ENCODE data around the gene SMG6. TPM values are rescaled to one million over a fixed set of nuclear protein-coding genes. Genes with fewer than 3 reads are reported as not detected.
"Not testable (repeated sequence)": the region's sequence is repeated elsewhere in the genome, so short reads cannot be mapped to it uniquely, and the experiment has no call there.

The SMG6 gene
- total and polyA plus RNA-seq, 5 experiments from 2014 or later, result 5.3 to 51.4 (median 13.5) TPM

- POLR2A ChIA-PET, DNase-seq, ATAC-seq, H3K9me3 Mint-ChIP-seq, H3K4me3 Mint-ChIP-seq, H3K4me1 Mint-ChIP-seq, H3K27me3 Mint-ChIP-seq, H3K27ac Mint-ChIP-seq: not testable (repeated sequence)
- H3K36me3 Mint-ChIP-seq, result peaks cover 0 to 83% (median 19%) of the 10 kb centered on the region in 3 donors
Measured at GRCh38 chr17:2165723-2166122, 137.9 kb downstream of the SMG6 start.

- POLR2A ChIA-PET, result interaction anchor here (0.7 kb wide), 1 partner anchor 20 kb away, joined by 6 read pairs; no protein-coding TSS in a partner anchor
- DNase-seq, result no peak
- Mint-ChIP-seq H3K36me3 (peaks cover 0 to 79% (median 5%) of the 10 kb centered on the region in 3 donors), H3K4me3 (no peak overlapping the region), H3K27ac (peak overlapping the region in 1 of 10 donors; percentile 11), H3K9me3 (no peaks in the 10 kb centered on the region), H3K4me1 (peaks cover 0 to 31% (median 2%) of the 10 kb centered on the region in 4 donors), H3K27me3 (no peaks in the 10 kb centered on the region)
- ATAC-seq, result no peak
Measured at GRCh38 chr17:2158396-2158780, 145.2 kb downstream of the SMG6 start.

GRCh38 chr17:2157675-2158395 is 145.8 kb downstream of the SMG6 start:
- Mint-ChIP-seq H3K4me3 (no peak overlapping the region), H3K4me1 (peaks cover 0 to 31% (median 2%) of the 10 kb centered on the region in 4 donors), H3K9me3 (no peaks in the 10 kb centered on the region), H3K27ac (peak overlapping the region in 1 of 10 donors; percentile 29), H3K27me3 (no peaks in the 10 kb centered on the region), H3K36me3 (peaks cover 0 to 80% (median 5%) of the 10 kb centered on the region in 3 donors)
- DNase-seq, result no peak
- POLR2A ChIA-PET, result interaction anchor here (0.7 kb wide), 1 partner anchor 21 kb away, joined by 6 read pairs; no protein-coding TSS in a partner anchor
- no peak for ATAC-seq

DNA sequence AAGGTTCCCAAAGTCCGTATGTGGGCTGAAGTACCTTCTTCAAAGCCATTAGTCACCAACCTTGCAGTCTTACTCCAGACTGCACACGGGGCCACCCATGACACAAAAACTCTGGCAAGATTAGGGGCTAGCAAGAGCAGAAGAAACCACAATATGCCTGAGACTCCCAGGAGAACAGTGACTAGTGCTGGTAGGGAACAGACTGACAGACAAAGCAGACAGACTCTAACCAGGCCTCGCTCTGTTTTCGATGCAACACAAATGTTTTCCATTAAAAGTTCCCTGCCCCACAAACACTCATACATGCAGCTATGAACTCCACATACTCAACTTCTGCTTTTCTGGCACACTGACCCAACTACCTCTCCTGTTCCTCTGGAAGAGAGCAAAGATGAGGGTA is 146.5 kb downstream of the SMG6 start:
- POLR2A ChIA-PET, result no interaction called here
- ATAC-seq (no peak), DNase-seq (no peak)
- H3K9me3 Mint-ChIP-seq, result no peaks in the 10 kb centered on the region
- peaks cover 0 to 31% (median 2%) of the 10 kb centered on the region in 4 donors for H3K4me1 Mint-ChIP-seq
- H3K27me3 Mint-ChIP-seq, result no peaks in the 10 kb centered on the region
- no peak overlapping the region for H3K4me3 Mint-ChIP-seq
- H3K27ac Mint-ChIP-seq, result peak overlapping the region in 5 of 10 donors; percentile 22 to 89 (median 53)
- peaks cover 0 to 81% (median 5%) of the 10 kb centered on the region in 3 donors for H3K36me3 Mint-ChIP-seq

DNA sequence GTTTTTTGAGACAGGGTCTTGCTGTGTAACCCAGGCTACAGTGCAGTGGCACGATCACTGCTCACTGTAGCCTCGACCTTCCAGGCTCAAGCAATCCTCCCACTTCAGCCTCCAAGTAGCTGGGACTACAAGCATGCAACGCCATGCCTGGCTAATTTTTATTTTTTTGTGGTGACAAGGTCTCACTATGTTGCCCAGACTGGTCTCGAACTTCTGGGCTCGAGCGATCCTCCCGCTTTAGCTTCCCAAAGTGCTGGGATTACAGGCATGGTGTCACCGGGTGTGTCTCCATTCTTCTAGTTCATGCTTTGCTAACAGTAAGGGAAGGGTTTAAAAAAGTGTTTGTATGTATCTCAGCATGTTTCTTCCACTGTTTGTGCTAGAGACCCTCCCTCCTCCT is 146.9 kb downstream of the SMG6 start:
- H3K27ac Mint-ChIP-seq, result peak overlapping the region in 5 of 10 donors; percentile 22 to 89 (median 53)
- POLR2A ChIA-PET, result interaction anchor here (0.7 kb wide), 1 partner anchor 495 kb away, joined by 5 read pairs; no protein-coding TSS in a partner anchor

DNA sequence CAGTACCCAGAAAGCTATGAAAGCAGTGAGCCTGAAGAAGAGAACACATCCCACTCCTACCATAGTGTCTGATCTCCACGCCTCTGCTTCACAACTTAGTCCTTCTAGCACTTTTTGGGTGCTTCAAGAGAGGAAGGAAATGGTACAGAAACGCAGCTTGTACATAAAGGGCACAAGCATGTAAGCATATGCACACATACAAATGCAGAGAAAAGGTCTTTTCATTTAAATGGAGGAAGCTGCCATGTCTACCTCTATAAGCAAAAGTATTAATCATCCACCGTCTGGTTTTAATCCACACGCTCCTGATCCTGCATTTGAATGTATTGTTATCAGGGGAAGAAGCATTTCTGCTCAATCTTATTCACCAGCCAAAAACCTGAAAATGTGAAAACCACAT is 148.0 kb downstream of the SMG6 start:
- no peaks in the 10 kb centered on the region for H3K9me3 Mint-ChIP-seq
- POLR2A ChIA-PET, result interaction anchor here (0.6 kb wide), 2 partner anchors 26 to 59 kb away, joined by 3 read pairs; no protein-coding TSS in a partner anchor
- peaks cover 0 to 33% (median 5%) of the 10 kb centered on the region in 4 donors for H3K4me1 Mint-ChIP-seq
- no peaks in the 10 kb centered on the region for H3K27me3 Mint-ChIP-seq
- peaks cover 0 to 84% (median 7%) of the 10 kb centered on the region in 3 donors for H3K36me3 Mint-ChIP-seq
- DNase-seq (no peak), ATAC-seq (no peak)
- H3K4me3 Mint-ChIP-seq, result no peak overlapping the region
- H3K27ac Mint-ChIP-seq, result peak overlapping the region in 2 of 10 donors; percentile 44 to 66

More for the DNA sequence above, 146.9 kb downstream of the SMG6 start:
- no peaks in the 10 kb centered on the region for H3K9me3 Mint-ChIP-seq
- H3K36me3 Mint-ChIP-seq, result peaks cover 0 to 82% (median 5%) of the 10 kb centered on the region in 3 donors
- no peak overlapping the region for H3K4me3 Mint-ChIP-seq
- no peaks in the 10 kb centered on the region for H3K27me3 Mint-ChIP-seq
- DNase-seq (no peak), ATAC-seq (no peak)
- peaks cover 0 to 31% (median 3%) of the 10 kb centered on the region in 4 donors for H3K4me1 Mint-ChIP-seq

- ATAC-seq (no peak), DNase-seq (no peak)
- Mint-ChIP-seq H3K9me3 (no peaks in the 10 kb centered on the region), H3K27me3 (no peaks in the 10 kb centered on the region), H3K36me3 (peaks cover 0 to 85% (median 13%) of the 10 kb centered on the region in 3 donors), H3K27ac (peak overlapping the region in 4 of 10 donors; percentile 11 to 50 (median 24)), H3K4me3 (no peak overlapping the region), H3K4me1 (peaks cover 0 to 9% (median 6%) of the 10 kb centered on the region in 4 donors)
- POLR2A ChIA-PET, result interaction anchor here (0.5 kb wide), 1 partner anchor 194 kb away, joined by 6 read pairs; no protein-coding TSS in a partner anchor
Measured at GRCh38 chr17:2151358-2152033, 152.1 kb downstream of the SMG6 start.

GRCh38 chr17:2150806-2151205 is 152.8 kb downstream of the SMG6 start:
- Mint-ChIP-seq H3K9me3 (no peaks in the 10 kb centered on the region), H3K4me3 (no peak overlapping the region), H3K36me3 (peaks cover 0 to 80% (median 13%) of the 10 kb centered on the region in 3 donors), H3K27ac (peak overlapping the region in 3 of 10 donors; percentile 34 to 48 (median 46)), H3K27me3 (no peaks in the 10 kb centered on the region), H3K4me1 (peaks cover 0 to 9% (median 6%) of the 10 kb centered on the region in 4 donors)
- no peak for DNase-seq
- no peak for ATAC-seq
- POLR2A ChIA-PET, result no interaction called here

- POLR2A ChIA-PET, result no interaction called here
- Mint-ChIP-seq H3K36me3 (peaks cover 0 to 78% (median 13%) of the 10 kb centered on the region in 3 donors), H3K4me3 (no peak overlapping the region), H3K9me3 (no peaks in the 10 kb centered on the region), H3K27me3 (no peaks in the 10 kb centered on the region), H3K27ac (no peak overlapping the region), H3K4me1 (peaks cover 0 to 9% (median 2%) of the 10 kb centered on the region in 4 donors)
- ATAC-seq (no peak), DNase-seq (no peak)
Measured at GRCh38 chr17:2149934-2150333, 153.7 kb downstream of the SMG6 start.

GRCh38 chr17:2146132-2146871 is 157.3 kb downstream of the SMG6 start:
- peak overlapping the region in 6 of 10 donors; percentile 11 to 75 (median 46) for H3K27ac Mint-ChIP-seq
- H3K4me3 Mint-ChIP-seq, result no peak overlapping the region
- no peaks in the 10 kb centered on the region for H3K9me3 Mint-ChIP-seq
- H3K36me3 Mint-ChIP-seq, result peaks cover 0 to 66% (median 20%) of the 10 kb centered on the region in 3 donors
- ATAC-seq (no peak), DNase-seq (no peak)
- POLR2A ChIA-PET, result interaction anchor here (0.5 kb wide), 1 partner anchor 17 kb away, joined by 3 read pairs; no protein-coding TSS in a partner anchor
- no peaks in the 10 kb centered on the region for H3K27me3 Mint-ChIP-seq
- peaks cover 0 to 5% (median 3%) of the 10 kb centered on the region in 4 donors for H3K4me1 Mint-ChIP-seq

DNA sequence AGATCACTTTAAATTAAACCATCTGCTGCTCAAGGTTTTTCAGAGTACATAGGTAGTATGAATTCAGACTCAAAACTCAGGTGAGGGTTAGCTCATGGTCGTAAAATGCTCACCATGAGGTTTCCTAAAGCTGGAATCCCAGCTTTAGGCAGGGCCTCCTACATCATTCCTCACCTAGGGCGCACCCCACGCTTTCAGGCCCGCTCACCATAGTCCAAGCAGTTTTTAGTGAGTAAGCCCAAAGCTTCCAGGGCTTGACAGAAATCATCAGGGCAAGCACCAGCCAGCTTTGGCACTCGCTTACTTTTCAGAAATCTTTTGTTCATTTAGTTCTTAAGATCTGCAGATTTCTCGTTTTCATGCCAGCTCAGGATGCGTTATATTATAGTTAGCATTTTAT is 158.9 kb downstream of the SMG6 start:
- Mint-ChIP-seq H3K9me3 (no peaks in the 10 kb centered on the region), H3K27me3 (no peaks in the 10 kb centered on the region), H3K27ac (peak overlapping the region in 1 of 10 donors; percentile 15), H3K4me3 (no peak overlapping the region), H3K36me3 (peaks cover 0 to 51% (median 16%) of the 10 kb centered on the region in 3 donors), H3K4me1 (peaks cover 0 to 3% (median 1%) of the 10 kb centered on the region in 4 donors)
- DNase-seq, result no peak
- no peak for ATAC-seq
- POLR2A ChIA-PET, result interaction anchor here (0.6 kb wide), 2 partner anchors 88 to 788 kb away, joined by 3 read pairs; no protein-coding TSS in a partner anchor

DNA sequence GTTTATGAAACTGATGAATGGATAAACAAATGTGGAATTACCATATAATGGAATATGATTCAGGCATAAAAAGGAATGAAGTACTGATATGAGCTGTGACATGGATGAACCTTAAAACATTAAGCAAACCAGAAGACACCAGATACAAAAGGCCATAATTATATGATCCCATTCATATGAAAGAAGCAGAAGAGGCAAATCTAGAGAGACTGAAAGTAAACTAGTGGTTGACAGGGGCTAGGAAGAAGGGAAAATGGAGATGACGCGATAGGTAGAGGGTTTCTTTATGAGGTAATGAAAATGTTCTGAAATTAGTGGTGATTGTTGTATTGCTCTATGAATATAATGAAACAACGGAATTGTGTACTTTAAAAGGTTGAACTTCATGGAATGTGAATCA is 160.3 kb downstream of the SMG6 start:
- H3K4me3 Mint-ChIP-seq, result no peak overlapping the region
- no peaks in the 10 kb centered on the region for H3K9me3 Mint-ChIP-seq
- ATAC-seq (no peak), DNase-seq (no peak)
- H3K27ac Mint-ChIP-seq, result peak overlapping the region in 2 of 10 donors; percentile 3 to 6
- H3K36me3 Mint-ChIP-seq, result peaks cover 0 to 39% (median 8%) of the 10 kb centered on the region in 3 donors
- no peaks in the 10 kb centered on the region for H3K27me3 Mint-ChIP-seq
- POLR2A ChIA-PET, result no interaction called here
- H3K4me1 Mint-ChIP-seq, result peaks cover 5 to 13% (median 9%) of the 10 kb centered on the region in 4 donors

Data from naive thymus-derived CD8-positive, alpha-beta T cell (primary cell).